Endothelial cell of umbilical vein (primary cell): ENCODE results near the gene PACRGL. TPM values are rescaled to one million over a fixed set of nuclear protein-coding genes. Genes with fewer than 3 reads are reported as not detected.
A peak's percentile ranks its signal among the peaks of the same experiment; 100 is the strongest.
"Not testable (repeated sequence)": the region's sequence is repeated elsewhere in the genome, so short reads cannot be mapped to it uniquely, and the experiment has no call there.

Experiments used
- BruUV-seq: library from RNA; stranded (reverse); fragments of 400-500 nt; replicated peaks from 2 replicates; lab custom pipeline; 2021; lab: Mats Ljungman, UMichigan
- CTCF ChIA-PET: fragments of 300-600, 350-600 bp; sonication (Branson Sonifier 250); formaldehyde crosslinking; loops from one replicate; lab custom pipeline; 2021; ENCODE audit warnings: antibody characterized with exemption, inconsistent platforms; lab: Charles Lee
- POLR2A ChIA-PET: fragments of 300-600, 350-600 bp; sonication (Branson Sonifier 250); formaldehyde crosslinking; loops from one replicate; lab custom pipeline; 2021; ENCODE audit warnings: antibody characterized with exemption, inconsistent platforms; lab: Charles Lee
- DNase-seq: peaks from one replicate; pipeline ENCODE4 v3.0.0-alpha.2; 2011; ENCODE audit warnings: low read depth, low spot score
- FAIRE-seq: peaks from 2 replicates; lab custom pipeline; 2011; peaks lifted over from hg19 to GRCh38; lab: Jason Lieb, UNC
- H2AFZ ChIP-seq: 2 replicates; pipeline ENCODE4 v1.6.0; 2012; ENCODE audit warnings: low read depth, low read length, control low read depth, inconsistent platforms
- H3K27ac ChIP-seq: 2 replicates; pipeline ENCODE4 v1.5.1; 2011; ENCODE audit warnings: low read depth, mild to moderate bottlenecking, control low read depth, low read length, moderate library complexity; ENCODE audit not compliant: insufficient read depth
- H3K27me3 ChIP-seq, 2 experiments: 2 replicates each; pipeline versions ENCODE4 v1.6.0 to v1.6.1; 2011; ENCODE audit warnings: low read length in 2 of 2, mixed read lengths in 1 of 2; ENCODE audit not compliant: control insufficient read depth in 2 of 2, insufficient read depth in 2 of 2
- H3K36me3 ChIP-seq, 2 experiments: 2 replicates in 1 of 2; 3 replicates in 1 of 2; pipeline ENCODE4 v1.5.1; 2011; ENCODE audit warnings: low read length in 2 of 2, mild to moderate bottlenecking in 1 of 2, moderate library complexity in 1 of 2; ENCODE audit not compliant: control insufficient read depth in 2 of 2, insufficient read depth in 2 of 2; ENCODE audit errors: extremely low read depth in 1 of 2
- H3K4me1 ChIP-seq: 3 replicates; pipeline ENCODE4 v1.5.1; 2011; ENCODE audit warnings: mild to moderate bottlenecking, low read length; ENCODE audit not compliant: control insufficient read depth, insufficient read depth; ENCODE audit errors: extremely low read depth
- H3K4me2 ChIP-seq: 2 replicates; pipeline ENCODE4 v1.6.1; 2011; ENCODE audit warnings: low read length, control low read depth, mixed read lengths; ENCODE audit not compliant: insufficient read depth
- H3K4me3 ChIP-seq, 3 experiments: fragments of 200-600 bp in 1 of 3; sonication (generic), shearing (Covaris generic) in 1 of 3; replicated peaks in 1 of 3; 2 replicates each; pipeline ENCODE4 v1.5.1; 2011 to 2016; ENCODE audit warnings: control low read depth in 3 of 3, low read length in 3 of 3, mild to moderate bottlenecking in 2 of 3, inconsistent platforms in 1 of 3, low read depth in 1 of 3, moderate library complexity in 1 of 3; ENCODE audit not compliant: insufficient read depth in 1 of 3
- H3K79me2 ChIP-seq: 2 replicates; pipeline ENCODE4 v1.6.0; 2012; ENCODE audit warnings: low read length, inconsistent platforms; ENCODE audit not compliant: control insufficient read depth, insufficient read depth
- H3K9ac ChIP-seq: replicated peaks from 2 replicates; pipeline ENCODE3; 2011; ENCODE audit warnings: low read length, control low read depth; ENCODE audit not compliant: insufficient read depth; ENCODE audit errors: extremely low read depth
- H3K9me1 ChIP-seq: replicated peaks from 3 replicates; pipeline ENCODE4 v1.6.0; 2011; ENCODE audit warnings: mild to moderate bottlenecking, low read length; ENCODE audit not compliant: control insufficient read depth, insufficient read depth; ENCODE audit errors: extremely low read depth
- H3K9me3 ChIP-seq: replicated peaks from 2 replicates; pipeline ENCODE4 v1.5.1; 2012; ENCODE audit warnings: low read length, inconsistent platforms; ENCODE audit not compliant: control insufficient read depth, insufficient read depth
- H4K20me1 ChIP-seq: replicated peaks from 2 replicates; pipeline ENCODE3; 2011; ENCODE audit warnings: mild to moderate bottlenecking, low read length; ENCODE audit not compliant: control insufficient read depth, insufficient read depth; ENCODE audit errors: extremely low read depth
- EZH2 ChIP-seq: IDR thresholded peaks from 2 replicates; pipeline ENCODE4 v1.6.1; 2012; ENCODE audit warnings: borderline replicate concordance, low read depth, mild to moderate bottlenecking, moderate library complexity, low read length, inconsistent platforms; ENCODE audit not compliant: severe bottlenecking
- FOS ChIP-seq: IDR thresholded peaks from 2 replicates; pipeline ENCODE4 v1.6.1; 2011; ENCODE audit warnings: mild to moderate bottlenecking, low read length, moderate library complexity, borderline replicate concordance; ENCODE audit not compliant: insufficient read depth
- GATA2 ChIP-seq: IDR thresholded peaks from 2 replicates; pipeline ENCODE4 v1.7.0; 2011; ENCODE audit warnings: low read depth, mild to moderate bottlenecking, moderate library complexity, mixed read lengths, low read length; ENCODE audit not compliant: insufficient read length, insufficient read depth
- JUN ChIP-seq: IDR thresholded peaks from 2 replicates; pipeline ENCODE4 v1.6.1; 2011; ENCODE audit warnings: borderline replicate concordance, low read depth; ENCODE audit not compliant: insufficient read length, insufficient read depth
- MYC ChIP-seq: IDR thresholded peaks from one replicate; pipeline ENCODE4 v1.6.1; 2011; ENCODE audit warnings: mild to moderate bottlenecking, low read depth, low read length
- POLR2A ChIP-seq: IDR thresholded peaks from 2 replicates; pipeline ENCODE4 v1.6.1; 2012; ENCODE audit warnings: low read depth, mild to moderate bottlenecking, control low read depth, low read length
- POLR2AphosphoS5 ChIP-seq: IDR thresholded peaks from 2 replicates; pipeline ENCODE4 v1.6.1; 2012; ENCODE audit warnings: low read depth, mild to moderate bottlenecking, control low read depth, low read length, moderate library complexity; ENCODE audit not compliant: insufficient read depth
- dilution Hi-C: fragments of 300-500 bp; cut with MboI; formaldehyde crosslinking; loops from one replicate; pipeline ENCODE4 v1.15.0; 2019; ENCODE audit warnings: low sequenced_read_pairs; ENCODE audit not compliant: extremely low pct_ligation_motif_present
- intact Hi-C: fragments of 100-400 bp; cut with micrococcal nuclease; formaldehyde crosslinking; loops from one replicate; pipeline ENCODE4 v1.10.0; 2022
- polyA plus RNA-seq, 4 experiments: library from polyadenylated mRNA; depleted of rRNA in 3 of 4; stranded (reverse) in 3 of 4; unstranded in 1 of 4; fragments of >200 nt; gene quantifications; 2 replicates each; pipeline versions ENCODE4 v1.2.1 to v1.2.3, GENCODE V29; 2011 to 2012; ENCODE audit warnings: missing spikeins in 1 of 4
- total RNA-seq: library from RNA; stranded (reverse); gene quantifications from 2 replicates; pipeline ENCODE4 v1.2.3, GENCODE V29; 2021
- TF ChIP-seq, protein P1 (sequence below), 2 donors: IDR thresholded peaks; 1 replicate in 1 of 2; 2 replicates in 1 of 2; pipeline ENCODE4 v1.5.1; 2011; ENCODE audit warnings: low read length in 2 of 2, mild to moderate bottlenecking in 2 of 2, moderate library complexity in 2 of 2, control low read depth in 1 of 2, inconsistent platforms in 1 of 2, low read depth in 1 of 2; ENCODE audit not compliant: insufficient read depth in 1 of 2; ENCODE audit errors: extremely low read depth in 1 of 2
- TF ChIP-seq, protein P2 (sequence below): IDR thresholded peaks from 2 replicates; pipeline ENCODE4 v1.6.1; 2011; ENCODE audit not compliant: insufficient read depth, insufficient read length

The PACRGL gene
- total and polyA plus RNA-seq, 2 donors (not counting 3 experiments of a cell fraction or from before 2014, with no cell fraction given): 9.2 to 19.2 TPM

GRCh38 chr4:20778896-20779295 lies 78.6 kb downstream of the PACRGL start:
- dilution Hi-C loops (no loop called here), intact Hi-C loops (loop anchor here (1.0 to 10.0 kb wide), 5 partner anchors 61 to 428 kb away; no protein-coding TSS in a partner anchor)
- Histone ChIP-seq H3K27ac (peak overlapping the region; percentile 80), H4K20me1 (no peaks in the 10 kb centered on the region), H2AFZ (no peak overlapping the region), H3K9me1 (no peaks in the 10 kb centered on the region), H3K36me3 (no peaks in the 10 kb centered on the region), H3K27me3 (no peaks in the 10 kb centered on the region), H3K4me3 (no peak overlapping the region), H3K9ac (peak overlapping the region; percentile 17), H3K4me2 (peak overlapping the region; percentile 31), H3K79me2 (no peaks in the 10 kb centered on the region), H3K9me3 (peaks cover 3% of the 10 kb centered on the region), H3K4me1 (peaks cover 18% of the 10 kb centered on the region)
- POLR2A ChIA-PET: interaction anchor here (0.7 kb wide), 1 partner anchor 375 kb away, joined by 5 read pairs; no protein-coding TSS in a partner anchor
- no TSS peak for BruUV-seq
- FAIRE-seq: peak; percentile 86
- CTCF ChIA-PET: interaction anchor here (0.8 to 1.8 kb wide), 3 partner anchors 10 to 335 kb away, joined by 3 to 7 read pairs (median 4); no protein-coding TSS in a partner anchor
- peak; percentile 60 for TF ChIP-seq POLR2A
- TF ChIP-seq FOS: peak; percentile 93
- no peak for TF ChIP-seq EZH2
- peak; percentile 75 for TF ChIP-seq JUN
- TF ChIP-seq, protein P1, sequence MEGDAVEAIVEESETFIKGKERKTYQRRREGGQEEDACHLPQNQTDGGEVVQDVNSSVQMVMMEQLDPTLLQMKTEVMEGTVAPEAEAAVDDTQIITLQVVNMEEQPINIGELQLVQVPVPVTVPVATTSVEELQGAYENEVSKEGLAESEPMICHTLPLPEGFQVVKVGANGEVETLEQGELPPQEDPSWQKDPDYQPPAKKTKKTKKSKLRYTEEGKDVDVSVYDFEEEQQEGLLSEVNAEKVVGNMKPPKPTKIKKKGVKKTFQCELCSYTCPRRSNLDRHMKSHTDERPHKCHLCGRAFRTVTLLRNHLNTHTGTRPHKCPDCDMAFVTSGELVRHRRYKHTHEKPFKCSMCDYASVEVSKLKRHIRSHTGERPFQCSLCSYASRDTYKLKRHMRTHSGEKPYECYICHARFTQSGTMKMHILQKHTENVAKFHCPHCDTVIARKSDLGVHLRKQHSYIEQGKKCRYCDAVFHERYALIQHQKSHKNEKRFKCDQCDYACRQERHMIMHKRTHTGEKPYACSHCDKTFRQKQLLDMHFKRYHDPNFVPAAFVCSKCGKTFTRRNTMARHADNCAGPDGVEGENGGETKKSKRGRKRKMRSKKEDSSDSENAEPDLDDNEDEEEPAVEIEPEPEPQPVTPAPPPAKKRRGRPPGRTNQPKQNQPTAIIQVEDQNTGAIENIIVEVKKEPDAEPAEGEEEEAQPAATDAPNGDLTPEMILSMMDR (IDR thresholded peaks at IDR 0.05; ENCODE audit: extremely low read depth in 1 of 2, insufficient read depth in 1 of 2, low read depth in 1 of 2, low read length in 2 of 2): no peak
- peak; percentile 87 for TF ChIP-seq GATA2
- TF ChIP-seq, protein P2, sequence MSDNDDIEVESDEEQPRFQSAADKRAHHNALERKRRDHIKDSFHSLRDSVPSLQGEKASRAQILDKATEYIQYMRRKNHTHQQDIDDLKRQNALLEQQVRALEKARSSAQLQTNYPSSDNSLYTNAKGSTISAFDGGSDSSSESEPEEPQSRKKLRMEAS: no peak
- TF ChIP-seq POLR2AphosphoS5: peak; percentile 74
- no peak for TF ChIP-seq MYC
- peak; percentile 85 for DNase-seq

- H3K4me1 ChIP-seq: peaks cover 13% of the 10 kb centered on the region
- POLR2A ChIA-PET, CTCF ChIA-PET, H3K4me2 ChIP-seq, H3K27ac ChIP-seq, dilution Hi-C loops, H3K27me3 ChIP-seq, H3K9me3 ChIP-seq, BruUV-seq, DNase-seq, H3K9me1 ChIP-seq, H4K20me1 ChIP-seq, H3K9ac ChIP-seq, FAIRE-seq, H3K4me3 ChIP-seq, H3K79me2 ChIP-seq, H2AFZ ChIP-seq, intact Hi-C loops, H3K36me3 ChIP-seq: not testable (repeated sequence)
Observed at GRCh38 chr4:20783134-20783533, 82.9 kb downstream of the PACRGL start.
